OCI-LY1 (cell line): ENCODE results near the gene PHLDB3.

ENCODE experiments used
- H2AFZ ChIP-seq: fragments of 200-600 bp; sonication (generic), shearing (Covaris generic); 2 replicates; pipeline ENCODE4 v1.6.0; 2014; ENCODE audit warnings: antibody characterized with exemption, mild to moderate bottlenecking, low read length
- H3F3A ChIP-seq: fragments of 200-600 bp; sonication (generic), shearing (Covaris generic); 2 replicates; pipeline ENCODE4 v1.6.0; 2014; ENCODE audit warnings: mild to moderate bottlenecking, antibody characterized with exemption, low read length, moderate library complexity; ENCODE audit not compliant: insufficient read depth
- H3K27ac ChIP-seq: fragments of 200-600 bp; sonication (generic); 2 replicates; pipeline ENCODE4 v1.5.1; 2014; ENCODE audit warnings: low read length, mixed run types, mild to moderate bottlenecking, low read depth; ENCODE audit not compliant: poor library complexity, severe bottlenecking
- H3K27me3 ChIP-seq: fragments of 200-600 bp; sonication (generic); 2 replicates; pipeline ENCODE4 v1.6.0; 2014; ENCODE audit warnings: antibody characterized with exemption, mild to moderate bottlenecking, low read length, moderate library complexity; ENCODE audit not compliant: insufficient read depth
- H3K36me3 ChIP-seq: fragments of 200-600 bp; sonication (generic); 2 replicates; pipeline ENCODE4 v1.6.1; 2014; ENCODE audit warnings: mild to moderate bottlenecking, antibody characterized with exemption, low read length, moderate library complexity, mixed read lengths; ENCODE audit not compliant: insufficient read depth
- H3K4me1 ChIP-seq: fragments of 200-600 bp; sonication (generic); 2 replicates; pipeline ENCODE4 v1.5.1; 2014; ENCODE audit warnings: mild to moderate bottlenecking, low read length, moderate library complexity; ENCODE audit not compliant: insufficient read depth, severe bottlenecking
- H3K4me2 ChIP-seq: fragments of 200-600 bp; sonication (generic), shearing (Covaris generic); 2 replicates; pipeline ENCODE4 v1.6.1; 2014; ENCODE audit warnings: low read length
- H3K4me3 ChIP-seq: fragments of 200-600 bp; sonication (generic); 2 replicates; pipeline ENCODE4 v1.5.1; 2014; ENCODE audit warnings: low read length, low read depth, mild to moderate bottlenecking, mixed read lengths; ENCODE audit not compliant: poor library complexity, severe bottlenecking
- H3K79me2 ChIP-seq: fragments of 200-600 bp; shearing (Covaris generic); 2 replicates; pipeline ENCODE4 v1.6.1; 2016; ENCODE audit warnings: mixed run types, low read length, mixed read lengths; ENCODE audit not compliant: insufficient read depth
- H3K9ac ChIP-seq: fragments of 200-600 bp; sonication (generic), shearing (Covaris generic); 2 replicates; pipeline ENCODE4 v1.6.1; 2014; ENCODE audit warnings: mild to moderate bottlenecking, low read length, mixed read lengths
- H3K9me2 ChIP-seq: fragments of 200-600 bp; sonication (generic), shearing (Covaris generic); 2 replicates; pipeline ENCODE4 v1.6.1; 2014; ENCODE audit warnings: low read depth, mild to moderate bottlenecking, low read length, mixed read lengths
- H3K9me3 ChIP-seq: fragments of 200-600 bp; shearing (Covaris generic); 2 replicates; pipeline ENCODE4 v1.6.1; 2014; ENCODE audit warnings: low read length, mixed read lengths
- H4K20me1 ChIP-seq: fragments of 200-600 bp; sonication (generic), shearing (Covaris generic); 2 replicates; pipeline ENCODE4 v1.6.0; 2016; ENCODE audit warnings: mild to moderate bottlenecking, low read length; ENCODE audit not compliant: insufficient read depth
- EZH2 ChIP-seq: fragments of 200-600 bp; sonication (generic), shearing (Covaris generic); IDR thresholded peaks from 2 replicates; pipeline ENCODE4 v1.8.0; 2017; ENCODE audit warnings: borderline replicate concordance, mixed run types, mild to moderate bottlenecking, antibody characterized with exemption, low read length, moderate library complexity, mixed read lengths
- TF ChIP-seq, protein P1 (sequence below): fragments of 200-600 bp; sonication (generic), shearing (Covaris generic); IDR thresholded peaks from 2 replicates; pipeline ENCODE4 v1.5.1; 2017; ENCODE audit warnings: mild to moderate bottlenecking, antibody characterized with exemption, low read length, moderate library complexity, mixed read lengths

The PHLDB3 gene

DNA sequence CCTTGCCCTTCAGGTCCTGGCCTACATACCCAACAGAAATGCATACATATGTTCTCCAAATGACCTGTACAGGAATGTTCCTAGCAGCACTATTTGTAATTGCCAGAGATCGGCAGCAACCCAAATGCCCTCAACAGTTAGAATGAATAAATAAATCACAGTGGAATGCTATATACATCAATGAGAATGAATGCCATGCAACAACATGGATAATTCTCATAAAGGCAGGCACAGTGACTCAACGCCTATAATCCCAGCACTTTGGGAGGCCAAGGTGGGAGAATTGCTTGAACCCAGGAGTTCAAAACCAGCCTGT is 71.2 kb downstream of the PHLDB3 start:
- no peaks in the 10 kb centered on the region for H4K20me1 ChIP-seq
- no peak overlapping the region for H3K4me2 ChIP-seq
- H3K4me1 ChIP-seq, result no peaks in the 10 kb centered on the region
- H3K79me2 ChIP-seq, result no peaks in the 10 kb centered on the region
- no peaks in the 10 kb centered on the region for H3K36me3 ChIP-seq
- no peak overlapping the region for H2AFZ ChIP-seq
- H3K27me3 ChIP-seq, result no peaks in the 10 kb centered on the region
- H3K27ac ChIP-seq, result no peak overlapping the region
- TF ChIP-seq, protein P1, sequence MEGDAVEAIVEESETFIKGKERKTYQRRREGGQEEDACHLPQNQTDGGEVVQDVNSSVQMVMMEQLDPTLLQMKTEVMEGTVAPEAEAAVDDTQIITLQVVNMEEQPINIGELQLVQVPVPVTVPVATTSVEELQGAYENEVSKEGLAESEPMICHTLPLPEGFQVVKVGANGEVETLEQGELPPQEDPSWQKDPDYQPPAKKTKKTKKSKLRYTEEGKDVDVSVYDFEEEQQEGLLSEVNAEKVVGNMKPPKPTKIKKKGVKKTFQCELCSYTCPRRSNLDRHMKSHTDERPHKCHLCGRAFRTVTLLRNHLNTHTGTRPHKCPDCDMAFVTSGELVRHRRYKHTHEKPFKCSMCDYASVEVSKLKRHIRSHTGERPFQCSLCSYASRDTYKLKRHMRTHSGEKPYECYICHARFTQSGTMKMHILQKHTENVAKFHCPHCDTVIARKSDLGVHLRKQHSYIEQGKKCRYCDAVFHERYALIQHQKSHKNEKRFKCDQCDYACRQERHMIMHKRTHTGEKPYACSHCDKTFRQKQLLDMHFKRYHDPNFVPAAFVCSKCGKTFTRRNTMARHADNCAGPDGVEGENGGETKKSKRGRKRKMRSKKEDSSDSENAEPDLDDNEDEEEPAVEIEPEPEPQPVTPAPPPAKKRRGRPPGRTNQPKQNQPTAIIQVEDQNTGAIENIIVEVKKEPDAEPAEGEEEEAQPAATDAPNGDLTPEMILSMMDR, result no peak
- no peak for TF ChIP-seq EZH2
- H3K9ac ChIP-seq, result no peak overlapping the region
- no peak overlapping the region for H3K4me3 ChIP-seq
- H3F3A ChIP-seq, result no peaks in the 10 kb centered on the region
- H3K9me2 ChIP-seq, result no peaks in the 10 kb centered on the region
- no peaks in the 10 kb centered on the region for H3K9me3 ChIP-seq

DNA sequence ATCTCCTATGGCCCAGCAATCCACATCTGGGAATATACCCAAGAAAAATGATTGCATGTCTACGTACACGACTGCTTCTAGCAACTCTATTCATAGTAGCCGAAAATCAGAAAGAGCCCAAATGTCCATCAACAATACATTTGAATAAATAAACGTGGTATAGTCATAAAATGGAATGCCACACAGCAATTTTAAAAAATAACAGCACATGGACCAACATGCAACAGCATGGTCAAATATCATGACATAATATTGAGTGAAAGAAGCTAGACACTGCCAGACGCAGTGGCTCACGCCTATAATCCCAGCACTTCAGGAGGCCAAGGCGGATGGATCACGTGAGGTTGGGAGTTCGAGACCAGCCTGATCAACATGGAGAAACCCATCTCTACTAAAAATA is 73.6 kb downstream of the PHLDB3 start:
- Histone ChIP-seq H3K4me2 (no peak overlapping the region), H3K4me3 (no peak overlapping the region), H3F3A (no peaks in the 10 kb centered on the region), H3K27me3 (no peaks in the 10 kb centered on the region), H3K4me1 (no peaks in the 10 kb centered on the region), H3K9ac (no peak overlapping the region), H3K27ac (no peak overlapping the region), H3K36me3 (no peaks in the 10 kb centered on the region), H3K9me3 (no peaks in the 10 kb centered on the region), H3K79me2 (no peaks in the 10 kb centered on the region), H3K9me2 (no peaks in the 10 kb centered on the region), H4K20me1 (no peaks in the 10 kb centered on the region), H2AFZ (no peak overlapping the region)
- TF ChIP-seq, protein P1, result no peak
- no peak for TF ChIP-seq EZH2

DNA sequence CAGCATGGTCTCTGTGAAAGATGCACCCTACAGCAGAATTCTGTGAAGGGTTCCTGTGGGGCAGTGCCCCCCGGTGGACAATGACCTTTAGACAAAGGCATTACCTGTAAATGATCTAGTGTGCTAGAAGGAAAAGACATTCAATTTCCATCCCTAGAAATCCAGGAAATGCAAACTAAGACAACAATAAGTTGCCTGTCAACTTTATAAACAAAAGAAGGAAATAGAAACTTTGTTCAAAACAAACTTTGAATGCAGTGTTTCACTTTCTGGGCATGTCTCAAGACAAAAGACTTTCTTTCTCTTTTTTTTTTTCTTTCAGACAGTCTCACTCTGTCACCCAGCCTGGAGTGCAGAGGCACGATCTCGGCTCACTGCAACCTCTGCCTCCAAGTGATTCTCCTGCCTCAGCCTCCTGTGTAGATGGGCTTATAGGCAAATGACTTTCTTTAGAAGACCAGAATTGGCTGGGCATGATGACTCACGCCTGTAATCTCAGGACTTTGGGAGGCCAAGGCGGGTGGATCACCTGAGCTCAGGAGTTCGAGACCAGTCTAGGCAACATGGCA is 74.3 kb downstream of the PHLDB3 start:
- H3K4me2 ChIP-seq, result no peak overlapping the region
- TF ChIP-seq, protein P1, result no peak
- TF ChIP-seq EZH2, result no peak
- H3K4me1 ChIP-seq, result no peaks in the 10 kb centered on the region
- no peak overlapping the region for H3K9ac ChIP-seq
- H4K20me1 ChIP-seq, result no peaks in the 10 kb centered on the region
- no peaks in the 10 kb centered on the region for H3F3A ChIP-seq
- H3K36me3 ChIP-seq, result no peaks in the 10 kb centered on the region
- no peaks in the 10 kb centered on the region for H3K9me3 ChIP-seq
- no peak overlapping the region for H3K4me3 ChIP-seq
- no peaks in the 10 kb centered on the region for H3K9me2 ChIP-seq
- H3K27ac ChIP-seq, result no peak overlapping the region
- H2AFZ ChIP-seq, result no peak overlapping the region
- H3K79me2 ChIP-seq, result no peaks in the 10 kb centered on the region
- no peaks in the 10 kb centered on the region for H3K27me3 ChIP-seq
